ENCODE measurements around the gene HOXC4.
A peak's percentile ranks its signal among the peaks of the same experiment; 100 is the strongest.
"Not testable (repeated sequence)": the region's sequence is repeated elsewhere in the genome, so short reads cannot be mapped to it uniquely, and the experiment has no call there.

Gene HOXC4

GRCh38 chr12:54071942-54072341 is 18.3 kb downstream of the HOXC4 start:
- H3K4me1 ChIP-seq (ENCODE audit: low read length) = peaks cover 10% of the 10 kb centered on the region
- TF ChIP-seq CTCF (IDR thresholded peaks at IDR 0.05; ENCODE audit: low read depth, low read length) (no peak), EZH2phosphoT487 (IDR thresholded peaks at IDR 0.05; ENCODE audit: low read depth) (no peak)
- H3K36me3 ChIP-seq (replicated peaks; ENCODE audit: low read depth, low read length) = no peaks in the 10 kb centered on the region
- no peak overlapping the region for H3K27ac ChIP-seq (ENCODE audit: low read length)
- H2AFZ ChIP-seq (ENCODE audit: low read depth, low read length) = no peak overlapping the region
- H4K20me1 ChIP-seq (ENCODE audit: insufficient read depth, low read length) = no peaks in the 10 kb centered on the region
- no peak overlapping the region for H3K4me3 ChIP-seq (ENCODE audit: low read length)
- peak overlapping the region; percentile 34 for H3K4me2 ChIP-seq (ENCODE audit: low read length)
- no peak overlapping the region for H3K9ac ChIP-seq (ENCODE audit: low read length)
- H3K79me2 ChIP-seq (ENCODE audit: low read length) = no peaks in the 10 kb centered on the region
- no peaks in the 10 kb centered on the region for H3K27me3 ChIP-seq (ENCODE audit: low read depth, low read length)
- no peaks in the 10 kb centered on the region for H3K9me3 ChIP-seq (ENCODE audit: insufficient read depth, low read length)

GRCh38 chr12:54074308-54074707 is 20.7 kb downstream of the HOXC4 start:
- Histone ChIP-seq H3K27ac (ENCODE audit: low read length) (no peak overlapping the region), H3K4me3 (ENCODE audit: low read length) (no peak overlapping the region), H3K9me3 (ENCODE audit: insufficient read depth, low read length) (no peaks in the 10 kb centered on the region), H2AFZ (ENCODE audit: low read depth, low read length) (no peak overlapping the region), H3K79me2 (ENCODE audit: low read length) (no peaks in the 10 kb centered on the region), H3K27me3 (ENCODE audit: low read depth, low read length) (no peaks in the 10 kb centered on the region), H3K4me1 (ENCODE audit: low read length) (peaks cover 10% of the 10 kb centered on the region), H3K9ac (ENCODE audit: low read length) (no peak overlapping the region), H4K20me1 (ENCODE audit: insufficient read depth, low read length) (no peaks in the 10 kb centered on the region), H3K4me2 (ENCODE audit: low read length) (no peak overlapping the region), H3K36me3 (replicated peaks; ENCODE audit: low read depth, low read length) (no peaks in the 10 kb centered on the region)
- TF ChIP-seq CTCF (IDR thresholded peaks at IDR 0.05; ENCODE audit: low read depth, low read length) (no peak), EZH2phosphoT487 (IDR thresholded peaks at IDR 0.05; ENCODE audit: low read depth) (no peak)

GRCh38 chr12:54075409-54075808 is 21.8 kb downstream of the HOXC4 start:
- Histone ChIP-seq H3K4me1 (ENCODE audit: low read length) (peaks cover 10% of the 10 kb centered on the region), H3K9ac (ENCODE audit: low read length) (no peak overlapping the region), H2AFZ (ENCODE audit: low read depth, low read length) (no peak overlapping the region), H4K20me1 (ENCODE audit: insufficient read depth, low read length) (no peaks in the 10 kb centered on the region), H3K4me2 (ENCODE audit: low read length) (no peak overlapping the region), H3K9me3 (ENCODE audit: insufficient read depth, low read length) (no peaks in the 10 kb centered on the region), H3K27ac (ENCODE audit: low read length) (no peak overlapping the region), H3K36me3 (replicated peaks; ENCODE audit: low read depth, low read length) (no peaks in the 10 kb centered on the region), H3K79me2 (ENCODE audit: low read length) (no peaks in the 10 kb centered on the region), H3K4me3 (ENCODE audit: low read length) (no peak overlapping the region), H3K27me3 (ENCODE audit: low read depth, low read length) (no peaks in the 10 kb centered on the region)
- TF ChIP-seq CTCF (IDR thresholded peaks at IDR 0.05; ENCODE audit: low read depth, low read length) (no peak), EZH2phosphoT487 (IDR thresholded peaks at IDR 0.05; ENCODE audit: low read depth) (no peak)

- TF ChIP-seq CTCF (IDR thresholded peaks at IDR 0.05; ENCODE audit: low read depth, low read length) (no peak), EZH2phosphoT487 (IDR thresholded peaks at IDR 0.05; ENCODE audit: low read depth) (no peak)
- peaks cover 10% of the 10 kb centered on the region for H3K4me1 ChIP-seq (ENCODE audit: low read length)
- no peak overlapping the region for H2AFZ ChIP-seq (ENCODE audit: low read depth, low read length)
- no peak overlapping the region for H3K27ac ChIP-seq (ENCODE audit: low read length)
- H3K9ac ChIP-seq (ENCODE audit: low read length) = no peak overlapping the region
- no peaks in the 10 kb centered on the region for H3K27me3 ChIP-seq (ENCODE audit: low read depth, low read length)
- no peaks in the 10 kb centered on the region for H4K20me1 ChIP-seq (ENCODE audit: insufficient read depth, low read length)
- no peaks in the 10 kb centered on the region for H3K36me3 ChIP-seq (replicated peaks; ENCODE audit: low read depth, low read length)
- H3K4me2 ChIP-seq (ENCODE audit: low read length) = no peak overlapping the region
- H3K9me3 ChIP-seq (ENCODE audit: insufficient read depth, low read length) = no peaks in the 10 kb centered on the region
- no peak overlapping the region for H3K4me3 ChIP-seq (ENCODE audit: low read length)
- no peaks in the 10 kb centered on the region for H3K79me2 ChIP-seq (ENCODE audit: low read length)
Measured at GRCh38 chr12:54075974-54076373, 22.3 kb downstream of the HOXC4 start.

GRCh38 chr12:54077843-54078242 is 24.2 kb downstream of the HOXC4 start:
- H3K9ac ChIP-seq (ENCODE audit: low read length); H4K20me1 ChIP-seq (ENCODE audit: insufficient read depth, low read length); H3K27ac ChIP-seq (ENCODE audit: low read length); H3K4me1 ChIP-seq (ENCODE audit: low read length); H3K79me2 ChIP-seq (ENCODE audit: low read length); H3K4me3 ChIP-seq (ENCODE audit: low read length); H3K4me2 ChIP-seq (ENCODE audit: low read length); H3K27me3 ChIP-seq (ENCODE audit: low read depth, low read length); H3K36me3 ChIP-seq (replicated peaks; ENCODE audit: low read depth, low read length); H2AFZ ChIP-seq (ENCODE audit: low read depth, low read length); H3K9me3 ChIP-seq (ENCODE audit: insufficient read depth, low read length): not testable (repeated sequence)

- H4K20me1 ChIP-seq (ENCODE audit: insufficient read depth, low read length); H3K9ac ChIP-seq (ENCODE audit: low read length); H3K27me3 ChIP-seq (ENCODE audit: low read depth, low read length); H3K4me2 ChIP-seq (ENCODE audit: low read length); H2AFZ ChIP-seq (ENCODE audit: low read depth, low read length); H3K4me3 ChIP-seq (ENCODE audit: low read length); H3K36me3 ChIP-seq (replicated peaks; ENCODE audit: low read depth, low read length); H3K9me3 ChIP-seq (ENCODE audit: insufficient read depth, low read length); H3K79me2 ChIP-seq (ENCODE audit: low read length); H3K27ac ChIP-seq (ENCODE audit: low read length); H3K4me1 ChIP-seq (ENCODE audit: low read length): not testable (repeated sequence)
Measured at GRCh38 chr12:54079115-54079514, 25.5 kb downstream of the HOXC4 start.
